ENCODE measurements around the gene PRR20D.
"Not testable (repeated sequence)": the region's sequence is repeated elsewhere in the genome, so short reads cannot be mapped to it uniquely, and the experiment has no call there.

PRR20D gene

GRCh38 chr13:57160332-57160731 lies at the start of gene PRR20D:
Gene PRR20D (plus strand): TSS chr13:57160632. CDS start chr13:57161019, 387 bp downstream.
- DNase-seq (ENCODE audit: low read depth): not testable (repeated sequence)

- no peak for DNase-seq (ENCODE audit: low read depth)
Observed at GRCh38 chr13:57114945-57115344, 45.5 kb upstream of the PRR20D start.

- DNase-seq (ENCODE audit: low read depth): no peak
Observed at GRCh38 chr13:57123681-57124080, 36.8 kb upstream of the PRR20D start.

- no peak for DNase-seq (ENCODE audit: low read depth)
Observed at GRCh38 chr13:57128909-57129308, 31.5 kb upstream of the PRR20D start.

GRCh38 chr13:57136093-57136492 lies 24.3 kb upstream of the PRR20D start:
- no peak for DNase-seq (ENCODE audit: low read depth)

- DNase-seq (ENCODE audit: low read depth): no peak
Observed at GRCh38 chr13:57137585-57137984, 22.8 kb upstream of the PRR20D start.

- no peak for DNase-seq (ENCODE audit: low read depth)
Observed at GRCh38 chr13:57138988-57139387, 21.4 kb upstream of the PRR20D start.

- DNase-seq (ENCODE audit: low read depth): not testable (repeated sequence)
Observed at GRCh38 chr13:57139781-57140180, 20.7 kb upstream of the PRR20D start.

- DNase-seq (ENCODE audit: low read depth): not testable (repeated sequence)
Observed at GRCh38 chr13:57140235-57140968, 20.0 kb upstream of the PRR20D start, which contains the start of gene PRR20A. Gene PRR20A (plus strand): TSS chr13:57140918. CDS start chr13:57141305, 387 bp downstream.

GRCh38 chr13:57147188-57147587 lies 13.2 kb upstream of the PRR20D start, which contains the start of gene PRR20B:
Gene PRR20B (plus strand): TSS chr13:57147488. CDS start chr13:57147875, 387 bp downstream.
- DNase-seq (ENCODE audit: low read depth): not testable (repeated sequence)

- not testable (repeated sequence) for DNase-seq (ENCODE audit: low read depth)
Observed at GRCh38 chr13:57148106-57148505, 12.3 kb upstream of the PRR20D start.

GRCh38 chr13:57153761-57154160 lies 6.7 kb upstream of the PRR20D start, which contains the start of gene PRR20C:
Gene PRR20C (plus strand): TSS chr13:57154061. CDS start chr13:57154448, 387 bp downstream.
- DNase-seq (ENCODE audit: low read depth): not testable (repeated sequence)

- not testable (repeated sequence) for DNase-seq (ENCODE audit: low read depth)
Observed at GRCh38 chr13:57166897-57167296, 6.5 kb downstream of the PRR20D start, which contains the start of gene PRR20E. Gene PRR20E (plus strand): TSS chr13:57167197. CDS start chr13:57167584, 387 bp downstream.

- no peak for DNase-seq (ENCODE audit: low read depth)
Observed at GRCh38 chr13:57191667-57192066, 31.2 kb downstream of the PRR20D start.

- DNase-seq (ENCODE audit: low read depth): no peak
Observed at GRCh38 chr13:57212989-57213388, 52.6 kb downstream of the PRR20D start.

Data from stimulated activated CD8-positive, alpha-beta memory T cell treated with anti-CD3 and anti-CD28 coated beads, Interleukin-15, amount 100 ng/mL, for 24 hours (primary cell).